ENCODE measurements around the gene ME1. TPM values are rescaled to one million over a fixed set of nuclear protein-coding genes. Genes with fewer than 3 reads are reported as not detected.
"Not testable (repeated sequence)": the region's sequence is repeated elsewhere in the genome, so short reads cannot be mapped to it uniquely, and the experiment has no call there.

The ME1 gene
- total RNA-seq, 4 donors from 2014 or later, result 18.5 to 22.9 (median 19.8) TPM

- ATAC-seq (ENCODE audit: low FRiP score) (no peak), DNase-seq (ENCODE audit: low spot score) (no peak)
- TF ChIP-seq CTCF (IDR thresholded peaks at IDR 0.05), result no peak
Measured at GRCh38 chr6:83378621-83379388, 52.0 kb downstream of the ME1 start.

GRCh38 chr6:83371423-83371822, 59.4 kb downstream of the ME1 start:
- no peak for DNase-seq (ENCODE audit: low spot score)
- no peak for TF ChIP-seq CTCF (IDR thresholded peaks at IDR 0.05)
- no peak for ATAC-seq (ENCODE audit: low FRiP score)

- no peak for ATAC-seq (ENCODE audit: low FRiP score)
Measured at GRCh38 chr6:83370567-83370966, 60.3 kb downstream of the ME1 start.

DNA sequence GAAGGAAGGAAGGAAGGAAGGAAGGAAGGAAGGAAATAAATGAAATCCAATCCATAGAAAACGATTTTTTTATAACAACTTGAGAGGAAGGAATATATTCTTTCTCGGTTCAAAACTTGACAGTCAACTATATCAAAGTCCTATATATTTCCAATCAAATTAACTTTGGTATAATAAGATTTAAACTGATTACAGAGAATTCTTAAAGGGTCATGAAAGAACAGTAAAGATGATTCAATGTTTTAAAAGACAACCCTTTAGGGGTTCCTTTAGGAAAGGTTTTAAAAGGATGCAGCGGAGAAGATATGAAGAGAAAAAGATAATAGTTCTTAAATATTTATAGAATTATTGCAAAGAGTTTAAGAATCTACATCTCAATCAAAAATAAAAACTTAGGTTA, 61.2 kb downstream of the ME1 start:
- DNase-seq (ENCODE audit: low spot score) (no peak), ATAC-seq (ENCODE audit: low FRiP score) (no peak)
- no peak for TF ChIP-seq CTCF (IDR thresholded peaks at IDR 0.05)

More at GRCh38 chr6:83370567-83370966, 60.3 kb downstream of the ME1 start:
- no peak for TF ChIP-seq CTCF (IDR thresholded peaks at IDR 0.05)
- no peak for DNase-seq (ENCODE audit: low spot score)

GRCh38 chr6:83368577-83368976, 62.3 kb downstream of the ME1 start:
- no peak for TF ChIP-seq CTCF (IDR thresholded peaks at IDR 0.05)
- DNase-seq (ENCODE audit: low spot score) (no peak), ATAC-seq (ENCODE audit: low FRiP score) (no peak)

DNA sequence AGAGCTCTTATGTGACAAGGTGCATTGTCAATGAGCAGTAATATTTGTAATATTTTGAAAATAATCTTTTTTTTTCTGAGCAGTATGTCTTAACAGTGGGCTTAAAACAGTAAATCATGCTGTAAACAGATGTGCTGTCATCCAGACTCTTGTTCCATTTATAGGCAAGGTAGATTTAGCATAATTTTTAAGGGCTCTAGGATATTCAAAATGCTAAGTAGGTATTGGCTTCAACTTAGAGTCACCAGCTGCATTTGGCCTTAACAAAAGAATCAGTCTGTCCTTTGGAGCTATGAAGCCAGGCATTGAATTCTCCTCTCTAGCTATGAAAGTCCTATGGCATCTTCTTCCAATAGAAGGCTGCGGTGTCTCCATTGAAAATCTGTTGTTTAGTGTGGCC, 63.7 kb downstream of the ME1 start:
- no peak for DNase-seq (ENCODE audit: low spot score)
- ATAC-seq (ENCODE audit: low FRiP score), result no peak
- TF ChIP-seq CTCF (IDR thresholded peaks at IDR 0.05), result no peak

DNA sequence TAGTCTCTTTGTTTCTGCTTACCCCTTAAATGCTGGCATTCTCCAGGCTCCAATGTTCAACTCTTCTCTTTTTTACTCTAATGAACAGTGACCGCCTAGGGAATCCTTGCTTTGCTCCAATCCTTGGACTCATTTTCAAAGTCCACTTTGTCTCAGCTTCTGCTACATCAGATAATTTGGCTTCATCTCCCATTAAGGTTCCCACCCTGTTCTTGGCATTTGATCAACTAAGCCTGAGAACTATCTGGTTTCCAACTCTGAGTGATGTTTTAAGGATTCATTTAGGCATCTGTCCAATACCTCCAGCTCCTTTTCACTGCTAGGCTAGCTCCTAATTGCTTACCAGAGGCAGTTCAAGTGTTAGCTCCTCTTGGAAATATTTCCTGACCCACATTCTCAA, 64.9 kb downstream of the ME1 start:
- TF ChIP-seq CTCF (IDR thresholded peaks at IDR 0.05), result no peak
- ATAC-seq (ENCODE audit: low FRiP score), result peak; percentile 48
- DNase-seq (ENCODE audit: low spot score), result no peak

GRCh38 chr6:83362349-83362748, 68.5 kb downstream of the ME1 start:
- DNase-seq (ENCODE audit: low spot score); ATAC-seq (ENCODE audit: low FRiP score): not testable (repeated sequence)

Measured in omental fat pad (tissue), 4 donors.